Measurements from ENCODE around the gene CRB1.

GRCh38 chr1:197355248-197355995, 87.4 kb downstream of the CRB1 start:
- no peak for TF ChIP-seq EZH2 (IDR thresholded peaks at IDR 0.05; ENCODE audit: borderline replicate concordance, low read depth, low read length, severe bottlenecking)
- TF ChIP-seq, protein P1, sequence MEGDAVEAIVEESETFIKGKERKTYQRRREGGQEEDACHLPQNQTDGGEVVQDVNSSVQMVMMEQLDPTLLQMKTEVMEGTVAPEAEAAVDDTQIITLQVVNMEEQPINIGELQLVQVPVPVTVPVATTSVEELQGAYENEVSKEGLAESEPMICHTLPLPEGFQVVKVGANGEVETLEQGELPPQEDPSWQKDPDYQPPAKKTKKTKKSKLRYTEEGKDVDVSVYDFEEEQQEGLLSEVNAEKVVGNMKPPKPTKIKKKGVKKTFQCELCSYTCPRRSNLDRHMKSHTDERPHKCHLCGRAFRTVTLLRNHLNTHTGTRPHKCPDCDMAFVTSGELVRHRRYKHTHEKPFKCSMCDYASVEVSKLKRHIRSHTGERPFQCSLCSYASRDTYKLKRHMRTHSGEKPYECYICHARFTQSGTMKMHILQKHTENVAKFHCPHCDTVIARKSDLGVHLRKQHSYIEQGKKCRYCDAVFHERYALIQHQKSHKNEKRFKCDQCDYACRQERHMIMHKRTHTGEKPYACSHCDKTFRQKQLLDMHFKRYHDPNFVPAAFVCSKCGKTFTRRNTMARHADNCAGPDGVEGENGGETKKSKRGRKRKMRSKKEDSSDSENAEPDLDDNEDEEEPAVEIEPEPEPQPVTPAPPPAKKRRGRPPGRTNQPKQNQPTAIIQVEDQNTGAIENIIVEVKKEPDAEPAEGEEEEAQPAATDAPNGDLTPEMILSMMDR (IDR thresholded peaks at IDR 0.05; ENCODE audit: borderline replicate concordance, extremely low read depth, low read length, poor library complexity, severe bottlenecking), result no peak
